HT1080 (cell line): ENCODE results near the gene VANGL2. TPM values are rescaled to one million over a fixed set of nuclear protein-coding genes. Genes with fewer than 3 reads are reported as not detected.

ENCODE experiments used
- DNase-seq: peaks from one replicate; pipeline ENCODE4 v3.0.0-alpha.2; 2015; ENCODE audit warnings: low read depth
- small RNA-seq: library from RNA; depleted of rRNA; stranded (forward); fragments of <200 nt; gene quantifications from one replicate; pipeline ENCODE3, GENCODE V24; 2014
- total RNA-seq: library from RNA; depleted of rRNA; stranded (reverse); fragments of >200 nt; shearing (Covaris generic); gene quantifications from 2 replicates; pipeline ENCODE4 v1.2.3, GENCODE V29; 2014; rRNA removed

VANGL2 gene
- total RNA-seq, 1 experiment from 2014 or later, result 2.5 TPM

GRCh38 chr1:160459056-160459455, 58.7 kb downstream of the VANGL2 start:
- no peak for DNase-seq

GRCh38 chr1:160459687-160460086, 59.3 kb downstream of the VANGL2 start:
- no peak for DNase-seq

GRCh38 chr1:160460214-160460642, 59.9 kb downstream of the VANGL2 start:
- DNase-seq, result no peak

GRCh38 chr1:160460683-160461287, 60.4 kb downstream of the VANGL2 start:
- DNase-seq, result peak; percentile 36

- DNase-seq, result no peak
These were observed 64.8 kb downstream of the VANGL2 start for GRCh38 chr1:160465123-160465522.

- no peak for DNase-seq
These were observed 66.6 kb downstream of the VANGL2 start for GRCh38 chr1:160466961-160467360.

- DNase-seq, result no peak
These were observed 67.2 kb downstream of the VANGL2 start for GRCh38 chr1:160467576-160467975.

- no peak for DNase-seq
These were observed 70.9 kb downstream of the VANGL2 start for GRCh38 chr1:160471253-160471652.

- no peak for DNase-seq
These were observed 71.7 kb downstream of the VANGL2 start for GRCh38 chr1:160472112-160472511.

- DNase-seq, result peak; percentile 48
These were observed 74.3 kb downstream of the VANGL2 start for GRCh38 chr1:160474392-160475242.

Small RNAs within 50 kb of the gene (small RNA-seq; reads per million reads assigned to genes)
- gene RNU4-42P, result 0.18 reads per million

Other genes with a start within 250 kb of the VANGL2 start
- gene ATP1A4, start 249.0 kb upstream of the VANGL2 start, total RNA-seq, result not detected in 2 replicates
- not detected in 2 replicates for gene CASQ1, start 210.0 kb upstream of the VANGL2 start, total RNA-seq
- 129 and 187 TPM in 2 replicates for gene PEA15, start 195.2 kb upstream of the VANGL2 start, total RNA-seq
- gene DCAF8, start 138.0 kb upstream of the VANGL2 start, total RNA-seq, result 47.6 and 56.9 TPM in 2 replicates
- gene PEX19, start 115.4 kb upstream of the VANGL2 start, total RNA-seq, result 26.9 and 27.6 TPM in 2 replicates
- 115 and 133 TPM in 2 replicates for gene COPA, start 57.3 kb upstream of the VANGL2 start, total RNA-seq
- gene NCSTN, start 57.2 kb upstream of the VANGL2 start, total RNA-seq, result 40.0 and 49.0 TPM in 2 replicates
- gene NHLH1, start 33.5 kb upstream of the VANGL2 start, total RNA-seq, result 0.18 TPM in 1 of 2 replicates, not detected in the other
- gene SLAMF6, start 122.7 kb downstream of the VANGL2 start, total RNA-seq, result not detected in 2 replicates
- gene CD84, start 178.9 kb downstream of the VANGL2 start, total RNA-seq, result not detected in 2 replicates
- gene SLAMF1, start 246.5 kb downstream of the VANGL2 start, total RNA-seq, result 0.03 TPM in 1 of 2 replicates, not detected in the other